Activated naive CD4-positive, alpha-beta T cell treated with anti-CD3 and anti-CD28 coated beads, Interleukin-2, amount 50 U/mL, for 16 hours (primary cell): ENCODE data around the gene GLYAT.

Source experiments
- DNase-seq: peaks from one replicate; pipeline ENCODE4 v3.0.0-alpha.2; 2020

Gene GLYAT

DNA sequence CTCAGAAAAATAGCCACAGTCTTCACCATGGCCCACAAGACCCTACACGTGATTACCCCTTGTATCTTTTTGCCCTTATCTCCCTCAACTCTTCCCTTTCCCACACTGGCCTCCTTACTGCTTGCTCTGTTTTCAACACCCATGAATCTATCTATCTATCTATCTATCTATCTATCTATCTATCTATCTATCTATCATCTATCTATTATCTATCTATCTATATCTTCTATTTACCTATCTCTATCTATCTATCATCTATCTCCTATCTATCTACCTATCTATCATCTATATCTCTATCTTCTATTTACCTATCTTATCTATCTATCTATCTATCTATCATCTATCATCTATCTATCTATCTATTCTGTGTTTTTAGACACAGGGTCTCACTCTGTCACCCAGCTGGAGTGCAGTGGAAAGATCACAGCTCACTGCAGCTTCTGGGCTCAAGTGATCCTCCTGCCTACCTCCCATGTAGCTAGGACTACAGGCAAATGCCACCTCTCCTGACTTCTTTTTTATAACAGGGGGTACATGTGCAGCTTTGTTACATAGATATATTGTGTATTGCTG is 55.1 kb downstream of the GLYAT start:
- DNase-seq: no peak

DNA sequence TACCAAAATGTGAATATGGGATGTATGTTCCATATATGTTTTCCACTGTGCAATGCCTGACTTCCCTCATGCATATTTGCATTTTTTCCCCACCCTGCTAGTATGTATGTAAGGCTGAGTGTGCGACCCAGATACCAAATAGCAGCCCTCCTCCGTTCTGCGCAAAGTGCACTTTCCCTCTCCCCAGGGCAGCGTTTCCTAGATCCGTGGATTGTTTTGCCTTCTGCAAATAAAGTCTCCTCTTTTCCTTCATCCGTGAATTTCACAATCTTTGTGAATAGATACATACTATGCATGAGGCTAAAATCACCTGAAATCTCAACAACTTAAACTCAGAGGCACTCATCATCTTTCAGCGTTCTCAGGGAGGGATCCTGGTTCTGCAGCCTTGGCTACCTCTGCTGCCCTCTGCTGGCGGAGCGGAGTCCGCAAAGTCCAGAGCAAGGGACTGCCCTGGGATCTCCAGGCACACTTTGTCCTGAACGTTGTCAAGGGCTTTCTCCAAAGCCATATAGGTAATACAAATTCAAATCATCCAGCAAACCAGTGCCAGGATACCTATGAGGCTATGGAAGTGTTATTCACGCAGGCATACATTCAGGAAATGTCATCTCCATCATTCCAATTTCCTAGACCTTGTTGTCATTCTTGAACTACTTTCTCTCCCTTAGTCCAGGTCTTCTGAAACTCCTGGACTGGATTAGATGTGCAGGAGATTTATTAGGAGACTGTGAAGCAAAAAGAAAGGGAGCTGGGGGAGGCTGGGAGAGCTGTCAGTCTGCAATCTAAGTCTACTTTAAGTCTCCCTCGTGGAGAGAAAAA is 56.2 kb downstream of the GLYAT start:
- DNase-seq: peak; percentile 82

GRCh38 chr11:58674609-58675008 is 57.1 kb downstream of the GLYAT start:
- DNase-seq: no peak

DNA sequence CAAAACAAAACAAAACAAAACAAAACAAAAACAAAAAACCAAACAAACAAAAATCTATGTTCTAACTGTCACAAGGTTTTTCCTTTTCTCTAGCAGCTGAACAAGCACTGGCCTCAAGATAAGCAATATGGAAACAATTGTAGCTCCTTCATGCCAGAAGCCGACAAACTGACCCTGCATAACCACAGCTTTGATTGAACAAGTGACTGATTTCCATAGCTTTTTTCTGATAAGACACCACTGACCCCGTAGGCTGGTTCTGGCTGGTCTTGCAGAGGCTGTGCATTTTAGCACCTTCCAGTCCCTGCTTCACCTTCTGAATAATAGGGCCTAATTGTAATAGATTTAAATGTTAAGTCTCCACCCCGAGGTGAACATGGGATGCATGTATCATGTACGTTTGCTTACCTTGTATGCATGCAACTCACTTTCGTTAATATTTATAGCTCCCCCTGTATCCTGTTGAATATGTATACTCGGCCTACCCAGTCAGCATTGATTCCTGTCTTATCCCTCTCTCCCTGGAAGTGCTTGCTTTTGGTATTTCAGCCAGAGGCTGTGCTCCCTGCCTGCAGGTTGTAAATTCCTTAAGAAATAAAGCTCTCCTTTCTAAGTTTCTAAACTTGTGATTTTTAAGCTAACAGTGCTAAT is 59.6 kb downstream of the GLYAT start:
- DNase-seq: no peak

DNA sequence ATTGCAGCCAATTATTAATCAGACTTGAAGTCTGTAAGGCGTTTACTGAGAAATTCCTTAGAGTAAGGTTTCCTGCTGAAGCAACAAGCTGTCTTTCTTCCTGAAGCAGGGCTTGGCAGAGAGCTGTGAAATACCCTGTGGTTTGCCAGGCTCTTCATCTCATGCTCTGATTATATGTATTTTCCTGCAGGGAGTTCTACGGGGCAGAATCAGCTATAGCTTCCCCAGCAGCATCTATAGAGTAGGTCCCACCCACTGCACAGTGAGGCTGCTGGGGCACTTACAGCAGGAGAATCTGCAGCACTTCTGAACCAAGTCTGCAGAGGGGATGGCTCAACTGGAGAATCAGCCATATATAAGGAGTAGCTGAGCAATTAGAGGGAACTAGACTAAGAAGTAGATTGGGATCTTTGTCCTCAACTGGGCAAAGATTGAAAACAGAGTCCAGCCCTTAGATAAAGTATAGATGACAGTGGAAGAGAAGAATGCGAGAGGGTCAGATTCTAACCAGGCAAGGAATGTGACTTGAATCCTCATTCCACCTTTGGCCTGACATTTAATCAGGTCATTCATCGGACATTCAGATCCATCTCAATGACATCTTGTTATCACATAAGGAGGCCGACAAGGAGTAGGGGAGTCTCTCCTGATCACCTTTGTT is 71.7 kb downstream of the GLYAT start:
- DNase-seq: no peak

DNA sequence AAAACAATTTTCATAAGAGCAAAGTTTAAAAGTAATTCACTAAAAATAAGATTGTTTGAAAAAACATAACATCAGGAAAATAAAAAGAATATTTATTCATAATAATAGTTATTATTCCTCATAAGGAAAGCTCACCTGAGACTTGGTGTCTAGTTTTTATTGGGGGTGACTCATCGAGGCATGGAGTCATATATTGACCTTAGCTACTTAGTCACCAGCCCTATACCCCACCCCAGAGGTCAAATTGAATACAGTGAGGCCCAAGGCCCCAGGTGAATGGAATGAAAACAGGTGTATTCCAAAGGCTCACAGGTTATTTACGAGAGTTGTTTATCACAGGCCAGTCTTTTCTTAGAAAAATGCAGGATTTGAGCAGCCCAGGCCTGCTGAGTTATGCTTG is 72.3 kb downstream of the GLYAT start:
- DNase-seq: no peak
